SIG-M5 treated with dmso at 0.1 percent for 504 hours (cell line): ENCODE data around the gene ULK1.

Experiments
- DNase-seq: peaks from one replicate; lab custom pipeline; 2025; ENCODE audit not compliant: unreplicated experiment; lab: John Stamatoyannopoulos, UW

The ULK1 gene

DNA sequence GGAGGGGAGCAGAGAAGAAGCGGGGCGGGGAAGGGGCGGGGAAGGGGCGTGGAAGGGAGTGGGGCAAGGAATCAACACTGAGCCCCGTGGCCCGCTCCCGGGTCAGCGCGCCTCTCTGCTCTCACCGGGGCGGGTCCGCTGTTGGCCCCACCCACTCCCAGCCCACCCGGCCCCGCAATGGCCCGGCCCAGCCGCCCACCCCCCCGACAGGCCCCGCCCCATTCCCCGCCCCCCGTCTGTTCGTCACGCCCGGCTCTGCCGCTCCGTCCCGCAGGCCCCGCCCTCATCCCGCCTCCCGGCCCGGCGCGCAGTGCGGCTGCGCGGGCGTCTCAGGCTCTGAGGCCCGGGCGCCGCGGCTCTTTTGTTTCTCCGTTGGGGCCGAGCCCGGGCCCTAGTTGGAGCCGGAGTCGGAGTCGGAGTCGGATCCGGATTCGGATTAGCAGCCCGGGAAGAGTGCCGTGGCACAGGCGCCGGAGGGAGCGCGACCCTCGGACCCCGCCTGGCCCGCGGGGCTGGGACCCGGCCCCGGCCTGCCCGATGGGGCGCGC, at the start of gene ULK1:
Gene ULK1 (plus strand): TSS at position 310 of the 548 bp plus-strand sequence. CDS start 380 bp downstream, outside the sequence.
- DNase-seq, result peak; percentile 94

DNA sequence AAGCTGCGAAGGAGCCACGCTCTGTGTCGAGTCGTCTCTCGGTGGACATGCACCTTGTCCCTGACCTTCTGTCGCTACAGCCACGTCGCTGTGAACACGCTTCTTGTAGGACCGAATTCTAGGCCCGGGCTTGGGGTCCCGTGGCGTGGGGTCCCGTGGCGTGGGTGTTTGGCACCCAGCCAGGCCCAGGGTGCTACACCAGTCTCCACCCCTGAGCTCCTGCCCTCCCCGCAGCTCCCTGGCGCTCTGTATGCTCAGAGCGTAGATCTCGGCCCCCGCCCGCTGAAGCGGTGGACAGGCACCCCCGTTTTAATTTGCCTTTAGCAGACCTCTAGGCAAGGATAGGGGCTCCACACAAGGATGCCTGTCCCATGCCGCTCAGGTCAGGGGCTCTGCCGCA, 49.8 kb upstream of the ULK1 start:
- no peak for DNase-seq

DNA sequence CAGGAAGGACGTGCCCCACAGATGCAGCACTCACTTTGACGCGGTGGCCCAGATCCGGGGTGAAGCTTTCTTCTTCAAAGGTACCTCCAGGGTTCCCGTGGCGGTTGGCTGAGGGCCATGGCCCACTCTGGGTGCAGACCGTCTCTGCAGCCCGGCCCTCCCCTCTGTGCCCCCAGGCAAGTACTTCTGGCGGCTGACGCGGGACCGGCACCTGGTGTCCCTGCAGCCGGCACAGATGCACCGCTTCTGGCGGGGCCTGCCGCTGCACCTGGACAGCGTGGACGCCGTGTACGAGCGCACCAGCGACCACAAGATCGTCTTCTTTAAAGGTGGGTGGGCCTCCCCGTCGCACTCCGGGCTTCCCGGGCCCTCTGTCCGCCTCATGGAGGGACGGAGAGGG, 49.3 kb upstream of the ULK1 start:
- DNase-seq, result no peak

DNA sequence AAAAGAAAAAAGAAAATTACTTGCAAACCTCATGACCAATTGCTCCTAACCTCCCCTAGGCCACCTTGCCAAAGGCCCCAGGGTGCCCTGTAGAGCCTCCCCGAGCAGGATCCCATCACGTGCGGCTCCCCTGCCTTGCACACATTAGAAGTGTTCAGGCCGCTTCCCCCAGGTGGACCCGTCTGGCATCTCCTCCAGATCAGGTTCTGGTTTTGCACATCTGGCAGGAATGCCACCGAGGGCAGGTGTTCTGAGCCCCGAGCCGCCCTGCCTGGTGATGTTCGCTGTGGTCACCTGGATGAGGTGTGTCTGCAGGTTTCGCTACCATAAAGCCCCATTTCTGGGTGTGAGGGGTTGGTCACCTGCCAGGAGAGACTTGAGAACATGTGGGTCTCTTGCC, 47.0 kb upstream of the ULK1 start:
- no peak for DNase-seq

DNA sequence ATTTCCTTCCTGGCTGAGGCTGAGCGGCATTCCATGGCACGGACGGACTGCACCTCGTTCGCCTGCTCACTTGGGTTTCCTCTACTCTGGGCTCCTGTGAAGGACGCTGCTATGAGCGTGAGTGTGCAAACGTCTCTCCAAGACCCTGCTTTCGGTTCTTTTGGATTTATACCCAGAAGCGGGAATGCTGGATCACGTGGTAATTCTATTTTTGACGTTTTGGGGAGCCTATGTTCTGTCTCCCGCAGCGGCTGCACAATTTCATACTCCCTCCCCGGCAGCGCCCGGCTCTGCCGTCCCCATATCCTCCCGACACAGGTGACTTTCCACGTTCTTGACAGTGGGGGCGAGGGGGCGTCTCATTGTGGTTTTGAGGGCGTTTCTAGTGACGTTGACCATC, 45.7 kb upstream of the ULK1 start:
- no peak for DNase-seq

DNA sequence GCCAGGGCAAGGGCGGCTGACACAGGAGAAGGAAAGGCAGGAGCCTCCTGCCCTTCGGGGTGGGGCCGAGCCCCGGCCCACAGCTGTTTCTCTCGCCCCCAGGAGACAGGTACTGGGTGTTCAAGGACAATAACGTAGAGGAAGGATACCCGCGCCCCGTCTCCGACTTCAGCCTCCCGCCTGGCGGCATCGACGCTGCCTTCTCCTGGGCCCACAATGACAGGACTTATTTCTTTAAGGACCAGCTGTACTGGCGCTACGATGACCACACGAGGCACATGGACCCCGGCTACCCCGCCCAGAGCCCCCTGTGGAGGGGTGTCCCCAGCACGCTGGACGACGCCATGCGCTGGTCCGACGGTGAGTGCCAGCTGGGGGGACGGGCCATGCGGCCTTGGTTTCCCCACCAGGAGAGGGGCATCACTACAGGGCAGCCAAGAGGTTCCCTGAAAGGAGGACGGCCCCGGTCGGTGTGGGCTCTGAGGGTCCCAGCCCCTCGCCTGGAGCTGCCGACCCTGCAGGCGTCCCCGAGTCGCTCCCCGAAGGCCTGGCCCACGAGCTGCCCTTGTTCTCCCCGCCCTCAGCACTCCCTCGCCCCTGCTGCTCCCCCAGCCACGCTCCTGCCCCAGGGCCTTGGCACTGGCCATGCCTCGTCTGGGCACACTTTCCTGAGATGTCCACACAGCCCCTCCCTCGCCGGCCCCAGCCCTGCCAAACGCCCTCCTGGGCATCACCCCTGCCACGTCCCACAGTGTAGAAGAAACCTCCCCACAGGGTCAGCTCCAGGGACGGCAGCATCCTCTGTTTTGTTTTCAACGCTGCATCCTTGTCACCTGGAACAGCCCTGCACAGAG, 44.5 kb upstream of the ULK1 start:
- no peak for DNase-seq

DNA sequence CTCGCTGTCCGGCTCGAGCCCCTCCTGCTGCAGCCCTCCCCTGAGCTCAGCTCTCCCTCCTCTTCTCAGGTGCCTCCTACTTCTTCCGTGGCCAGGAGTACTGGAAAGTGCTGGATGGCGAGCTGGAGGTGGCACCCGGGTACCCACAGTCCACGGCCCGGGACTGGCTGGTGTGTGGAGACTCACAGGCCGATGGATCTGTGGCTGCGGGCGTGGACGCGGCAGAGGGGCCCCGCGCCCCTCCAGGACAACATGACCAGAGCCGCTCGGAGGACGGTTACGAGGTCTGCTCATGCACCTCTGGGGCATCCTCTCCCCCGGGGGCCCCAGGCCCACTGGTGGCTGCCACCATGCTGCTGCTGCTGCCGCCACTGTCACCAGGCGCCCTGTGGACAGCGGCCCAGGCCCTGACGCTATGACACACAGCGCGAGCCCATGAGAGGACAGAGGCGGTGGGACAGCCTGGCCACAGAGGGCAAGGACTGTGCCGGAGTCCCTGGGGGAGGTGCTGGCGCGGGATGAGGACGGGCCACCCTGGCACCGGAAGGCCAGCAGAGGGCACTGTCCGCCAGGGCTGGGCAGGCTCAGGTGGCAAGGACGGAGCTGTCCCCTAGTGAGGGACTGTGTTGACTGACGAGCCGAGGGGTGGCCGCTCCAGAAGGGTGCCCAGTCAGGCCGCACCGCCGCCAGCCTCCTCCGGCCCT, 43.4 kb upstream of the ULK1 start:
- no peak for DNase-seq

DNA sequence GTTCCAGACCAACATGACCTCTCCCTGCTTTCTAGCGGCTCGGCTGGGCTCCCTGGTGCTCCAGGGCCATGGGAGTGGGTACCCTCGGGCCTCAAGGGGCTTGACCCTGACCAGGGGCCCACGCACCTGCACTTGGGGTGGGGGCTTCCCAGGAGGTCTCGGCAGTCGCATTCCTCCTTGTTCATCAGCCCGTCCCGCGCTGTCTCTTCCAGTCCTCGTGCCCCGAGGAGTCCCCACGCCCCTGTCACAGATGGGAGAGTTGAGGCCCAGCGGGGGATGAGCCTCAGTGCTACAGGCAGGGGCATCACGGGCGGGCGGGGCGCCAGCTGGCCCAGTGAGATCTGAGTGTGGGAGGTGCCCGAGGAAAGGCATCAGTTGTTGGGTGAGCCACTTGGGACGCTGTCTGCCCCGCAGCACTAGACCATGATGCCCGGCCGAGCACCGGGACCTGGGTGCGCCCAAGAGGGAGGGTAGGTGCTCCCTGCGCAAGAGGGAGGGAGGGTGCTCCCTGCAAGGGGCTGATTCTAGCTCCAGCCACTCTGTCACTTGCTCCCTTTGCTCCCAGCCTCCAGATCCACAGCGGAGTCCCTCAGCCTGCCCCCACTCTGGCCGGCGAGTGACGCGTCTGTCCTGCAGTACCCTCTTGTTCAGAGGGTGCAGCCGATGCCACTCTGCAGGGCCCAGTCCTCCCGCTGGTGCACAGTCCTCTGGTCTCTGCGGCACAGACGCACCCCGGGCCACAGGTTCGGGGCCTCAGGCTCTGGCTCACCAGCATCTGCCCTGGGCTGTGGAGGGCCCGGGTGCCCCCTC, 42.5 kb upstream of the ULK1 start:
- no peak for DNase-seq

DNA sequence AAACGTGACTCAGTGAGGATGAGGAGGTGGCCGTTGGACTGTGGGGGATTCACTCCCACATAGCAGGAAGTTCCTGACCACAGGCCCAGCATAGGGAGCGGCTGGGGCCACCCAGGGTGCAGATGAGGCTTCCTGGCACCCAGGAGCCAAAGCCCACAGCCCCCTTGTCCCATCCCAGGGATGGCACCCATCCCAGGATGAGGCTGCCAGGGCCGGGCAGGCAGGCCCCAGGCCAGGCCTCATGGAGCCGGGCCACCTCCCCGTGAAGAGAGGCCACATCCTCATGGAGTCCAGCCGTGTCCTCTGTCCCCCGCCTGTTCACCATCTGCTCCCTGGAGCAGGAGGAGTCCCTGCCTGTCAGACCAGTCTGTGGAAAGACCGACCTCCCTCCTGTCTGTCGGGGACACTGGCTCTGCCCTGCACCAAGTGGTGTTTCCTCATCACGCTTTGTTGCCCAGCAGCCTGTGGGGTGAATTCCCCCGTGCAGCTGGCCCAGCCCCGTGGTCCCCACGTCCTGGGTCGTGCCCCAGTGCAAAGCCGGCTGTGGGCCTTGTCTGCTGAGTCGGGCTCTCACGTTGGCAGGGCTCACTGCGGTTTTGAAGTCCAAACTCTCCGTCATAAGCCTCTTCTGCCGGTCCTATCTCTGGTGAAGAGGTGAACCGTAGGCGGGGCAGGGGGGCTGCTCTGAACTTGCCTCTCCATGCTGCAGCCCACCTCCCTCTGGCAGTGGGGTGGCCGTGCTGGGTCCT, 41.7 kb upstream of the ULK1 start:
- peak; percentile 43 for DNase-seq

DNA sequence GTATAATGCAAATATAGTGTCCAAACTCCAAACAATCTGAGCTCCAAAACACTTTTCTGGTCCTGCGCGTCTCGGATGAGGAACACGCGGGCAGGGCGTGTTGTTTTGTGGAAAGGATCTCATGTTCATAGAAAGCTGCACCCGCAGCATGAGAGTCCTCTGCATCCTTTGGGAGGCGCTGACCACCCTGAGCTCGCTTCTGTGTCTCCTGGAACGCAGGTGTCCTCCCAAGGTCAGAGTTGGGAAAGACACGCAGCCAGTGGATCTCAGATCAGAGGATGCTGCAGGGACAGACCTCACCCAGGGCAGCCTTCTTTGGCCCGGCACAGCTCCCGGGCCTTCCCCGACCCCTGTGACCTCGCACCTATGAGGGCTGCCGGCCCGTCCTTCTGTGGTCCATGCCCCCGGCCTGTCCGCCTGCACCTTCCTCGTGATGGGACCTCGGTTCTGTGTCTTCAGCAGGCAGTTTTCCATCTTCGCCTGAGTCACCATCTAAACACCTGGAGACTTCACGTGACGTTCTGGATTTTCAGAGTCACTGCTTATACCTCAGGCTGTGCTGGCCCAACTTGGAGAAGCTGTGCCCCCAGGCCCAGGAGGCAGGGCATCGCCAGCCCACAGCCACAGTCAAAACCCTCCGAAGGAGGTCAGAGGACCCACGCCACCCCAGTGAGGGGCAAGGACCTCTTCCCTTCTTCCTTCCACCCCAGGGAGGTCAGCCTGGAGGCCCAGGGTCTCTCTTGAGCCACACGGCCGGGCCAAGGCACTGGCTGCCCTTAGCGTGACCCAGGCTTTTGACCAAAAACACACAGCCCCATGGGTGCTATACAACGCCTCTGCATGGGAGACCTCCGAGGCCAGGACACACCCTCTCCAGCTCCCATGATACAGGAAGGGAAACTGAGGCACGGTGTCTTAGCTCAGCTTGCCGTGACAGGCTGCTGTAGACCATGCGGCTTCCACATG, 40.3 kb upstream of the ULK1 start:
- no peak for DNase-seq

DNA sequence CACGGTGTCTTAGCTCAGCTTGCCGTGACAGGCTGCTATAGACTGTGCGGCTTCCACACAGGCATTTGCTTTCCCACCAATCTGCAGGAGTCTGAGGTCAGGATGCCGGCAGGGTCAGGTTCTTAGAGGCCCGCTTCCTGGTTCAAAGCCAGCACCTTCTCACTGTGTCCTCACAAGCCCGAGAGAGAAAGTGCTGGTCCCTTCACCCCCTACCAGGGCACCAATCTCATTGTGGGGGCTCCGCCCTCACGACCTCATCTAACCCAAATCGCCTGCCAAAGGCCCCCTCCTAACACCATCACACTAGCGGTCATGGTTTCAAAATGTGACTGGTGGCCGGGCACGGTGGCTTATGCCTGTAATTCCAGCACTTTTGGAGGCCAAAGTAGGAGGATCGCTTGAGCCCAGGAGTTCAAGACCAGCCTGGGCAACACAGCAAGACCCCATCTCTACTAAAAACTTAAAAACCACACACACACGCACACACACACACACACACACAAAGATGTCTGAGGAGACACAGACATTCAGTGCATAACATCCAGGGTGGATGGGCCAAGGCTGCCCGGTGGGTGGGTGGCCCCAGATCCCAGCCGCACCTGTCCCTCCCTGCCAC, 39.5 kb upstream of the ULK1 start:
- no peak for DNase-seq

DNA sequence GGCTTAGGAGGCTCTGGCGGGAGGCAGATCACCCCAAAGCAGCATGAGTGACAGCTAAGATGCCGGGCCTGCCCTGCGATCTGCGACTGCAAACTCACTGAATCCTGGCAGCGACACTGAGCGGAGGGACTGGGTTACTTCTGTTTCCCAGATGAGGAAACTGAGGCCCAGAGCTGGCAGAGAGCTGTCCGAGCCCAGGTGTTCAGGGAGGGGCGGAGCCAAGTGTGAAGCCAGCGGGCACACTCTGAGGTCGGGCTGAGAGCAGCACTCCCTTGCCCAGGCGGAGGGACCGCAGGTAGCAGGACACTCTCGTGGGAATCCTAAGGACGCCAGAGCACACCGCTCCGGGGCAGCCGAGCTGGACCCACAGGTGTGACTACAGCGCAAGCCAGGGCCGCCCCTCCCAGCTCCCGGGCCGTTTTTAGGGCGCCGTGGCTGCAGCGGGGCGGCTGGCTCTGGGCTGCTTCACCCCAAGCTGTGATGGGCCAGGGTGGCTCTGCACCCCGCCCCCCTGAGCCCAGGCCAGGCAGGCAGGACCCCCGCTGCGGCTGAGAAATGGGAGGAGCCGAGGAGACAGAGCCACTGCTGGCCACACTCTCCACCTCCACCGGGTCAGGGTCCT, 38.8 kb upstream of the ULK1 start:
- no peak for DNase-seq

DNA sequence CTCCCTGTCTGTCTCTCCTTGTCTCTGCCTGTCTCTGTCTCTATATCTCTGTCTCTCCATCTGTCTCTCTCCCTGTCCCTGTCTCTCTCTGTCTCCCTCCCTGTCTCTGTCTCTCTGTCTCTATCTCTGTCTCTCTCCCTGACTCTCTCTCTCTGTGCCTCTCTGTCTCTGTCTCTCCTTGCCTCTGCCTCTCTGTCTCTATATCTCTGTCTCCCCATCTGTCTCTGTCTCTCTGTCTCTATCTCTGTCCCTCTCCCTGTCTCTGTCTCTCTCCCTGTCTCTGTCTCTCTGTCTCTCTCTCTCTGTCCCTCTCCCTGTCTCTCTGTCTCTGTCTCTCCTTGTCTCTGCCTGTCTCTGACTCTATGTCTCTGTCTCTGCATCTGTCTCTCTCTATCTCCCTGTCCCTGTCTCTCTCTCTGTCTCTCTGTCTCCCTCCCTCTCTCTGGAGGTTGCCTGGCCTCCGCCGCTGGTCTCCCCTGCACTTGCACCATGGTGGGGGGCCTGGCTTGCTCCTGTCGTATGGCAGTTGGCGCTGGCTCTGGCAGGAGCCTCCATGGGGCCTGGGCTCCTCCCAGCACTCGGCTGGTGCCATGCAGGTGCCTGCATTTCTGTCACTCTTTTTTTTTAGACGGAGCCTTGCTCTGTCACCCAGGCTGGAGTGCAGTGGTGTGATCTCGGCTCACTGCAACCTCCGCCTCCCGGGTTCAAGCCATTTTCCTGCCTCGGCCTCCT, 37.9 kb upstream of the ULK1 start:
- DNase-seq, result no peak

DNA sequence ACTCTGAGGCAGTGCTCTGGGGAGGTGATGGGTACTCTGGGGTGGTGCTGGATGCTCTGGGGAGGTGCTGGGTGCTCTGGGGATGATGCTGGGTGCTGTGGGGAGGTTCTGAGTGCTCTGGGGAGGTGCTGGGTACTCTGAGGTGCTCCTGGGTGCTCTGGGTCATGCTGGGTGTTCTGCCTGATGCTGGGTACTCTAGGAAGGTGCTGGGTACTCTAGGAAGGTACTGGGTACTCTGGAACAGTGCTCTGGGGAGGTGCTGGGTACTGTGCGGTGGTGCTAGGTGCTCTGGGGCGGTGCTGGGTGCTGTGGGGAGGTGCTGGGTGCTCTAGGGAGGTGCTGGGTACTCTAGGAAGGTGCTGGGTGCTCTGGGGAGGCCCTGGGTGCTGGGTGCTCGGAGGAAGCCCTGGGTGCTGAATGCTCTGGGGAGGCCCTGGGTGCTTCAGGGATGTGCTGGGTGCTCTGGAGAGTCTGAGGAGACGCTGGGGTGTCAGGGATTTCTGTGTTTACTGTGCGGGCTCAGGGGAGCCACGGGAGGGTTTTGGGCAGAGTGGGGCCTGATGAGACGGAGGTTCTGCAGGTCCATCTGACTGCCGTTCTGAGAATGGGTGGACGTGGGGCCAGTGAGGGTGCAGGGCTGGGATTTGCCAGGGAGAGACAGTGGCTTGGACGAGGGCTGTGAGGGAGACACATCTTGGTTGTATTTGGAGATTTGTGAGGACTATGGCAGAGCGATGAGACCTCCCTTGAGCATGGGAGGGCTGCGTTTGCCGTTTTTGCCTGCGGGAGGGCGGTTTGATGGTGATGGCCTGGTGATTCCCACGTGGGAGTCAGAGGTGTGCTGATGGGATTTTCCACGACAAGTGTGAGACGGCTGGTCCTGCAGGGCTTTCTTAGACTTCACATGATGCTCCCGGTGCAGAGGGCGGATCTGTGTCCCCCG, 36.2 kb upstream of the ULK1 start:
- no peak for DNase-seq

DNA sequence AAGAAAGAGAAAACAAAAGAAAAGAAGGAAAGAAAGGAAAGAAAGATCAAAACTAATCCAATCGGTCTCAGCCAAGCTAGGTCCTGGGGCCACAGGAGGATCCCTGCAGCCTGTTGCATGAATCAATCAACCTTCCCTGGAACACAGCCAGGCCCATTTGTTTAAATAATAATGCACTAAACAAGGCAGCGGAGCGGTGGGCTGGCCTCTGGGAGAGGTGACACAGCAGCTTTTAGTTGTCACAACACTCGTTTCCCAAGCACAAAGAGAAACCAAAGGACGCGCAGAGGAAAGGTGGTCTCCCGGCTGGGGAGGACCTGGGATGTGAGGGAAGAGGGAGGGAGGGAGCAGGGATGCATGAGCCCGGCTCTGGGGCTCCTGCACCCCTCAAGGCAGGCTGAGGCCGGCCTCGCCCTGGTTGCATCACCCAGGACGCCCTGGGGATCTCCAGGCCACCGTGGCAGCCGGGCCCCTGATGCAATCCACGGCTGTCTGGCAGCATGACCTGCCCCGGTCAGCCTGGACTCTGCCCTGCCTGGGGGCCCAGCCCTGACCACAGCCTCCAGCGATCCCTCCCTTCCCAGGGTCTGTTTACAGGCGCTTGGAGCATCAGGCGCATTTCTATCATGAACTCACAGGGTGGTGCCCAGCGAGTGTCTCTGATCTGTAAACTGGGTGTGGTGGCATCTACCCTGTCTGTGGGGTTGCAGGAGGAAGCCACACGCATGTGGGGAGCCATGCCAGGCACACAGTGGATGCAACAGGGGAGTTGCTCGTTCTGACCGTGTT, 33.8 kb upstream of the ULK1 start:
- peak; percentile 79 for DNase-seq
